Measurements from ENCODE around the gene ENO1.
"Not testable (repeated sequence)": the region's sequence is repeated elsewhere in the genome, so short reads cannot be mapped to it uniquely, and the experiment has no call there.

GRCh38 chr1:8886031-8886524 lies 7.6 kb upstream of the ENO1 start:
- not testable (repeated sequence) for TF ChIP-seq EZH2 (IDR thresholded peaks at IDR 0.05); POLR2AphosphoS5 (IDR thresholded peaks at IDR 0.05; ENCODE audit: borderline replicate concordance, low read depth, low read length)
